H1 (cell line): ENCODE data around the gene DBF4B. TPM values are rescaled to one million over a fixed set of nuclear protein-coding genes. Genes with fewer than 3 reads are reported as not detected.

Source experiments
- ATF2 ChIP-seq: IDR thresholded peaks from 2 replicates; pipeline ENCODE4 v1.6.1; 2012; ENCODE audit warnings: low read length, inconsistent platforms
- ATF3 ChIP-seq: IDR thresholded peaks from 2 replicates; pipeline ENCODE4 v1.6.1; 2011; ENCODE audit warnings: low read depth, mild to moderate bottlenecking, low read length; ENCODE audit not compliant: insufficient read depth
- CBX5 ChIP-seq: fragments of 300-800, 300-1000 bp; sonication (generic); IDR thresholded peaks from 2 replicates; pipeline ENCODE4 v1.7.1; 2016; ENCODE audit warnings: antibody characterized with exemption, low read length, low read depth
- CHD2 ChIP-seq: IDR thresholded peaks from 2 replicates; pipeline ENCODE4 v1.6.1; 2012; ENCODE audit warnings: low read length, improper control_type of control experiment
- CTBP2 ChIP-seq: IDR thresholded peaks from 2 replicates; pipeline ENCODE4 v1.7.0; 2011; ENCODE audit warnings: borderline replicate concordance, mild to moderate bottlenecking, moderate library complexity, mixed read lengths, low read length; ENCODE audit not compliant: insufficient read depth, insufficient read length
- CTCF ChIP-seq, 3 experiments: IDR thresholded peaks; 1 replicate in 2 of 3; 2 replicates in 1 of 3; pipeline versions ENCODE4 v1.5.1 to v1.6.1; 2011; ENCODE audit warnings: low read length in 3 of 3, mild to moderate bottlenecking in 3 of 3, inconsistent platforms in 2 of 3, low read depth in 1 of 3, moderate library complexity in 1 of 3; ENCODE audit not compliant: insufficient read depth in 1 of 3; ENCODE audit errors: control extremely low read depth in 1 of 3
- EGR1 ChIP-seq: IDR thresholded peaks from 2 replicates; pipeline ENCODE4 v1.6.1; 2011; ENCODE audit warnings: low read depth, low read length, borderline replicate concordance
- GTF2F1 ChIP-seq: IDR thresholded peaks from 2 replicates; pipeline ENCODE4 v1.6.1; 2012; ENCODE audit warnings: low read depth, low read length, improper control_type of control experiment, borderline replicate concordance
- HDAC6 ChIP-seq: IDR thresholded peaks from one replicate; pipeline ENCODE4 v1.7.1; 2012; ENCODE audit warnings: low read depth, mild to moderate bottlenecking, inconsistent platforms, low read length, moderate library complexity
- JUN ChIP-seq: IDR thresholded peaks from 2 replicates; pipeline ENCODE4 v1.6.1; 2011; ENCODE audit warnings: low read depth, mild to moderate bottlenecking, improper control_type of control experiment, low read length
- NANOG ChIP-seq: IDR thresholded peaks from 2 replicates; pipeline ENCODE4 v1.6.1; 2011; ENCODE audit warnings: low read length, low read depth, mild to moderate bottlenecking, inconsistent platforms; ENCODE audit not compliant: insufficient read depth, poor library complexity, severe bottlenecking
- RAD21 ChIP-seq, 2 experiments: IDR thresholded peaks in 1 of 2; conservative IDR thresholded peaks in 1 of 2; 2 replicates each; pipeline ENCODE4 v1.6.1; 2011; ENCODE audit warnings: low read depth in 2 of 2, low read length in 2 of 2, improper control_type of control experiment in 1 of 2, inconsistent platforms in 1 of 2, mild to moderate bottlenecking in 1 of 2, moderate library complexity in 1 of 2
- RFX5 ChIP-seq: IDR thresholded peaks from 2 replicates; pipeline ENCODE4 v1.6.1; 2011; ENCODE audit warnings: low read depth, low read length, improper control_type of control experiment, borderline replicate concordance
- SP1 ChIP-seq: IDR thresholded peaks from 2 replicates; pipeline ENCODE4 v1.6.1; 2011; ENCODE audit warnings: low read depth, low read length
- SP4 ChIP-seq: IDR thresholded peaks from 2 replicates; pipeline ENCODE4 v1.6.1; 2012; ENCODE audit warnings: low read length, inconsistent platforms
- TAF7 ChIP-seq: optimal IDR thresholded peaks from 2 replicates; pipeline ENCODE3; 2011; ENCODE audit warnings: low read depth, mild to moderate bottlenecking, inconsistent platforms, low read length, moderate library complexity, borderline replicate concordance
- TBP ChIP-seq: IDR thresholded peaks from 2 replicates; pipeline ENCODE4 v1.6.1; 2011; ENCODE audit warnings: low read depth, low read length, improper control_type of control experiment
- YY1 ChIP-seq: IDR thresholded peaks from 2 replicates; pipeline ENCODE4 v1.6.1; 2011; ENCODE audit warnings: low read depth, mild to moderate bottlenecking, low read length
- ZNF274 ChIP-seq: IDR thresholded peaks from 2 replicates; pipeline ENCODE4 v1.7.0; 2012; ENCODE audit warnings: low read length, borderline replicate concordance; ENCODE audit errors: extremely low read depth
- polyA plus RNA-seq, 7 experiments: library from polyadenylated mRNA; depleted of rRNA in 3 of 7; stranded (reverse) in 5 of 7; unstranded in 2 of 7; fragments of >200 nt in 5 of 7; fragments of 200-250 nt in 2 of 7; gene quantifications; 1 replicate in 5 of 7; 2 replicates in 1 of 7; 4 replicates in 1 of 7; pipeline versions ENCODE4 v1.2.1 to v1.2.3, GENCODE V29; 2011 to 2013; ENCODE audit warnings: missing spikeins in 2 of 7, mixed read lengths in 2 of 7
- total RNA-seq: library from RNA; stranded (reverse); fragmentation: NEBNext Ultra II Directional; extraction: Animal tissue kit (Norgen Biotek cat#: 25700); gene quantifications from 2 replicates; pipeline ENCODE4 v1.2.1, GENCODE V29; 2021

DBF4B gene
- total and polyA plus RNA-seq, 2 of the 8 experiments (the other 6 are each of a cell fraction or from before 2014, with no cell fraction given), result 20.2 to 26.9 TPM

- TF ChIP-seq ATF2, result no peak
- no peak for TF ChIP-seq HDAC6
- no peak for TF ChIP-seq RFX5
- no peak for TF ChIP-seq JUN
- no peak for TF ChIP-seq TBP
- TF ChIP-seq GTF2F1, result no peak
- TF ChIP-seq RAD21 (IDR thresholded peaks at IDR 0.05 in 1 of 2, conservative IDR thresholded peaks at IDR 0.05 in 1 of 2; ENCODE audit: low read depth in 2 of 2, low read length in 2 of 2), result no peak; a peak in 1 of 4 replicates
- TF ChIP-seq CBX5, result no peak
- no peak for TF ChIP-seq NANOG
- TF ChIP-seq SP1, result no peak
- peak in 1 of 3 experiments; percentile 12; a peak in 1 of 4 replicates for TF ChIP-seq CTCF (IDR thresholded peaks at IDR 0.05; ENCODE audit: control extremely low read depth in 1 of 3, insufficient read depth in 1 of 3, low read depth in 1 of 3, low read length in 3 of 3)
- TF ChIP-seq CTBP2, result no peak
- TF ChIP-seq CHD2, result no peak
- no peak for TF ChIP-seq YY1
- TF ChIP-seq EGR1, result no peak
- TF ChIP-seq SP4, result no peak
- no peak for TF ChIP-seq ZNF274
- TF ChIP-seq ATF3, result no peak
- no peak for TF ChIP-seq TAF7
Observed at GRCh38 chr17:44759086-44759915, 50.8 kb downstream of the DBF4B start (continued).
